ENCODE results near the gene SLC2A9. TPM values are rescaled to one million over a fixed set of nuclear protein-coding genes. Genes with fewer than 3 reads are reported as not detected.

SLC2A9 gene
- total and polyA plus RNA-seq, 2 experiments from 2014 or later: 6.2 to 7.8 TPM

GRCh38 chr4:9952415-9952950 lies 68.8 kb downstream of the SLC2A9 start:
- no peak for DNase-seq (ENCODE audit: low spot score)
- WGBS (ENCODE audit: low lambda C conversion rate, missing lambda C conversion rate): 74% methylated on average over 8 of the region's 8 CpGs
- Histone ChIP-seq H3K9me2 (replicated peaks; ENCODE audit: insufficient read depth) (no peaks in the 10 kb centered on the region), H3K36me3 (replicated peaks; ENCODE audit: insufficient read depth, low read depth) (no peaks in the 10 kb centered on the region), H3K4me2 (no peak overlapping the region), H2AFZ (no peak overlapping the region), H3K9me3 (ENCODE audit: low read depth) (no peaks in the 10 kb centered on the region), H3K4me1 (ENCODE audit: insufficient read depth) (no peaks in the 10 kb centered on the region), H3K4me3 (no peak overlapping the region), H3K79me2 (no peaks in the 10 kb centered on the region), H3K27me3 (no peaks in the 10 kb centered on the region), H4K20me1 (ENCODE audit: insufficient read depth, poor library complexity, severe bottlenecking) (no peaks in the 10 kb centered on the region), H3K27ac (no peak overlapping the region)
- TF ChIP-seq EZH2phosphoT487 (IDR thresholded peaks at IDR 0.05; ENCODE audit: low read depth, severe bottlenecking, unreplicated experiment): no peak
- TF ChIP-seq, protein P1, sequence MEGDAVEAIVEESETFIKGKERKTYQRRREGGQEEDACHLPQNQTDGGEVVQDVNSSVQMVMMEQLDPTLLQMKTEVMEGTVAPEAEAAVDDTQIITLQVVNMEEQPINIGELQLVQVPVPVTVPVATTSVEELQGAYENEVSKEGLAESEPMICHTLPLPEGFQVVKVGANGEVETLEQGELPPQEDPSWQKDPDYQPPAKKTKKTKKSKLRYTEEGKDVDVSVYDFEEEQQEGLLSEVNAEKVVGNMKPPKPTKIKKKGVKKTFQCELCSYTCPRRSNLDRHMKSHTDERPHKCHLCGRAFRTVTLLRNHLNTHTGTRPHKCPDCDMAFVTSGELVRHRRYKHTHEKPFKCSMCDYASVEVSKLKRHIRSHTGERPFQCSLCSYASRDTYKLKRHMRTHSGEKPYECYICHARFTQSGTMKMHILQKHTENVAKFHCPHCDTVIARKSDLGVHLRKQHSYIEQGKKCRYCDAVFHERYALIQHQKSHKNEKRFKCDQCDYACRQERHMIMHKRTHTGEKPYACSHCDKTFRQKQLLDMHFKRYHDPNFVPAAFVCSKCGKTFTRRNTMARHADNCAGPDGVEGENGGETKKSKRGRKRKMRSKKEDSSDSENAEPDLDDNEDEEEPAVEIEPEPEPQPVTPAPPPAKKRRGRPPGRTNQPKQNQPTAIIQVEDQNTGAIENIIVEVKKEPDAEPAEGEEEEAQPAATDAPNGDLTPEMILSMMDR (IDR thresholded peaks at IDR 0.05; ENCODE audit: poor library complexity): no peak
- no peak for TF ChIP-seq EZH2 (IDR thresholded peaks at IDR 0.05; ENCODE audit: borderline replicate concordance)

- Histone ChIP-seq H3K27me3 (no peaks in the 10 kb centered on the region), H4K20me1 (ENCODE audit: insufficient read depth, poor library complexity, severe bottlenecking) (no peaks in the 10 kb centered on the region), H2AFZ (no peak overlapping the region), H3K9me3 (ENCODE audit: low read depth) (no peaks in the 10 kb centered on the region), H3K4me2 (no peak overlapping the region), H3K27ac (no peak overlapping the region), H3K36me3 (replicated peaks; ENCODE audit: insufficient read depth, low read depth) (no peaks in the 10 kb centered on the region), H3K4me1 (ENCODE audit: insufficient read depth) (no peaks in the 10 kb centered on the region), H3K79me2 (no peaks in the 10 kb centered on the region), H3K4me3 (no peak overlapping the region), H3K9me2 (replicated peaks; ENCODE audit: insufficient read depth) (no peaks in the 10 kb centered on the region)
- whole genome bisulfite sequencing (ENCODE audit: low lambda C conversion rate, missing lambda C conversion rate): 57% methylated on average over 2 of the region's 2 CpGs
- no peak for DNase-seq (ENCODE audit: low spot score)
- TF ChIP-seq, protein P1 (IDR thresholded peaks at IDR 0.05; ENCODE audit: poor library complexity): no peak
- TF ChIP-seq EZH2 (IDR thresholded peaks at IDR 0.05; ENCODE audit: borderline replicate concordance) (no peak), EZH2phosphoT487 (IDR thresholded peaks at IDR 0.05; ENCODE audit: low read depth, severe bottlenecking, unreplicated experiment) (no peak)
These were observed 71.7 kb downstream of the SLC2A9 start for GRCh38 chr4:9949573-9949972.

DNA sequence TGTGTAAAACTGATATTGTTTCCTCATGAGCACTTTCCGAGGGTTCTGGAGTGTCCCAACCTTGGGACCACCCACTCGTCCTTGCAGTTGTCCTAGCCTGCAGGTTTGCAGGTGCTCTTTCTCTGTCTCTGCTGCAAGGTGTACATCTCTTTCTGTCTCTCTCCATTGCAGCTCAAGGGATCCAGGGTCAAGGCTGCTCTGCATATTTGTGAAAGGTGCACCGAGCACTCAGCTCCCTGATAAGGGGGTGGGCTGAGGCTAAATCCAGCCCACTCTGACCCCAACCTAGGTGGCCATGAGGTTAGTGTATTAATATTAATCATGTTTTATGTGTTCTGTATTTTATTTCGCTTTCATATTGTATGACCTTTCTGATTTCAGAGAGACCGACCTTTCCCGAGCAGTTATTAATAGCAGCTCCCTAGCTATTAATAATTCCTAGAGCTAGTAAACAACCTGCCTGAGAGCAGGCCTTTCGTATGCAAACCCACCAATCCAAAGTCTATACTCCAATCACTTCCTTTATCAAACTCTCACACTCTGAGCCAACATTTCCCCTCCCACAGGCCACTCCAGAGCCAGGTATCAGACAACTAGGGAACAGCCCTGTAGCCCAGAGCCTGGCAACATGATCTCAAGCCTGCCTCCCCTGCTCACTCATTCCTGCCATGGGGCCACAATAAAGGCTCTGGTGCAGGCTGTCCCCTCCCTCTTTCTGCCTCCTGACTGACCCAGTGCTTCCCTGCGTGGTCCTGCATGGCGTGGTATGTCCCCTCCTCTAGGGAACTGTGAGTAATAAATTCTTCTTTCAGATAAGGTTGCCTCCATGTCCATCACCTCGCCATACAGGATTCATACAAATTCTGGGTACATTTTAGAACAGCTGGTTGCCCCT lies 73.9 kb downstream of the SLC2A9 start:
- no peak overlapping the region for H3K27ac ChIP-seq
- no peak overlapping the region for H3K4me2 ChIP-seq
- H3K9me3 ChIP-seq (ENCODE audit: low read depth): no peaks in the 10 kb centered on the region
- no peaks in the 10 kb centered on the region for H3K4me1 ChIP-seq (ENCODE audit: insufficient read depth)
- no peaks in the 10 kb centered on the region for H3K9me2 ChIP-seq (replicated peaks; ENCODE audit: insufficient read depth)
- H2AFZ ChIP-seq: no peak overlapping the region
- no peaks in the 10 kb centered on the region for H3K79me2 ChIP-seq
- H3K4me3 ChIP-seq: no peak overlapping the region
- WGBS (ENCODE audit: low lambda C conversion rate, missing lambda C conversion rate): 78% methylated on average over 10 of the region's 10 CpGs
- H3K27me3 ChIP-seq: no peaks in the 10 kb centered on the region
- TF ChIP-seq, protein P1 (IDR thresholded peaks at IDR 0.05; ENCODE audit: poor library complexity): no peak
- TF ChIP-seq EZH2phosphoT487 (IDR thresholded peaks at IDR 0.05; ENCODE audit: low read depth, severe bottlenecking, unreplicated experiment): no peak
- no peak for TF ChIP-seq EZH2 (IDR thresholded peaks at IDR 0.05; ENCODE audit: borderline replicate concordance)
- no peaks in the 10 kb centered on the region for H3K36me3 ChIP-seq (replicated peaks; ENCODE audit: insufficient read depth, low read depth)
- no peaks in the 10 kb centered on the region for H4K20me1 ChIP-seq (ENCODE audit: insufficient read depth, poor library complexity, severe bottlenecking)
- DNase-seq (ENCODE audit: low spot score): no peak

Measured in hepatocyte (in vitro differentiated cells).